IMR-90 (cell line): ENCODE results near the gene MUSTN1. TPM values are rescaled to one million over a fixed set of nuclear protein-coding genes. Genes with fewer than 3 reads are reported as not detected.

Experiments
- ATAC-seq: fragments of 200-7000 bp; cut with Tn5 transposase; 2 replicates; pipeline ENCODE4 v1.9.1; 2020; ENCODE audit warnings: low read depth, mild to moderate bottlenecking, moderate library complexity
- BruUV-seq: library from RNA; stranded (reverse); fragments of 400-500 nt; replicated peaks from 2 replicates; lab custom pipeline; 2021; lab: Mats Ljungman, UMichigan
- CTCF ChIA-PET: fragments of 300-600 bp; formaldehyde crosslinking; extraction: SDS; loops from one replicate; lab custom pipeline; 2021; ENCODE audit warnings: antibody characterized with exemption; lab: Yijun Ruan, JAX
- POLR2A ChIA-PET: fragments of 300-600 bp; sonication (Branson Sonifier 250); formaldehyde crosslinking; loops from one replicate; lab custom pipeline; 2022; ENCODE audit warnings: antibody characterized with exemption; ENCODE audit not compliant: unreplicated experiment; lab: Charles Lee
- DNase-seq: peaks from one replicate; pipeline ENCODE4 v3.0.0; 2013
- H2AFZ ChIP-seq: replicated peaks from 2 replicates; pipeline ENCODE3; 2013; ENCODE audit warnings: low read length, mild to moderate bottlenecking; ENCODE audit not compliant: poor library complexity
- H2AK5ac ChIP-seq: 2 replicates; pipeline ENCODE4 v1.6.1; 2013; ENCODE audit warnings: low read depth, low read length, inconsistent platforms
- H2AK9ac ChIP-seq: replicated peaks from 2 replicates; pipeline ENCODE3; 2013; ENCODE audit warnings: mild to moderate bottlenecking, low read depth, low read length, moderate library complexity; ENCODE audit not compliant: poor library complexity
- H2BK120ac ChIP-seq: 2 replicates; pipeline ENCODE4 v1.6.1; 2013; ENCODE audit warnings: low read depth, low read length, inconsistent platforms
- H2BK15ac ChIP-seq: 3 replicates; pipeline ENCODE4 v1.6.1; 2013; ENCODE audit warnings: low read depth, low read length, inconsistent platforms
- H2BK20ac ChIP-seq: 2 replicates; pipeline ENCODE4 v1.6.1; 2013; ENCODE audit warnings: low read depth, mild to moderate bottlenecking, inconsistent platforms, low read length, moderate library complexity
- H2BK5ac ChIP-seq: 2 replicates; pipeline ENCODE4 v1.6.1; 2013; ENCODE audit warnings: mild to moderate bottlenecking, low read depth, low read length, inconsistent platforms; ENCODE audit not compliant: poor library complexity, severe bottlenecking
- H3K14ac ChIP-seq: replicated peaks from 2 replicates; pipeline ENCODE4 v1.6.1; 2013; ENCODE audit warnings: low read depth, low read length, inconsistent platforms
- H3K18ac ChIP-seq: 2 replicates; pipeline ENCODE4 v1.6.1; 2013; ENCODE audit warnings: low read depth, low read length, control low read depth
- H3K23ac ChIP-seq: 2 replicates; pipeline ENCODE4 v1.6.1; 2013; ENCODE audit warnings: low read depth, low read length, inconsistent platforms
- H3K27ac ChIP-seq: 2 replicates; pipeline ENCODE4 v1.5.1; 2013; ENCODE audit warnings: mild to moderate bottlenecking, control low read depth, low read length; ENCODE audit not compliant: insufficient read depth
- H3K27me3 ChIP-seq: 2 replicates; pipeline ENCODE4 v1.6.1; 2013; ENCODE audit warnings: low read length; ENCODE audit not compliant: control insufficient read depth, insufficient read depth
- H3K36me3 ChIP-seq: 2 replicates; pipeline ENCODE4 v1.6.1; 2013; ENCODE audit warnings: low read length, mixed read lengths; ENCODE audit not compliant: control insufficient read depth, insufficient read depth
- H3K4ac ChIP-seq: 2 replicates; pipeline ENCODE4 v1.6.1; 2013; ENCODE audit warnings: low read depth, low read length, inconsistent platforms
- H3K4me1 ChIP-seq: 2 replicates; pipeline ENCODE4 v1.6.1; 2013; ENCODE audit warnings: low read length, mixed read lengths; ENCODE audit not compliant: control insufficient read depth, insufficient read depth
- H3K4me2 ChIP-seq: 2 replicates; pipeline ENCODE4 v1.6.1; 2013; ENCODE audit warnings: low read depth, mild to moderate bottlenecking, control low read depth, low read length, moderate library complexity
- H3K4me3 ChIP-seq: 2 replicates; pipeline ENCODE4 v1.5.1; 2013; ENCODE audit warnings: low read depth, mild to moderate bottlenecking, control low read depth, low read length, moderate library complexity; ENCODE audit not compliant: insufficient read depth
- H3K56ac ChIP-seq: 2 replicates; pipeline ENCODE4 v1.6.1; 2013; ENCODE audit warnings: low read length, inconsistent platforms; ENCODE audit not compliant: insufficient read depth; ENCODE audit errors: extremely low read depth
- H3K79me1 ChIP-seq, 2 experiments: 2 replicates each; pipeline ENCODE4 v1.6.1; 2013; ENCODE audit warnings: low read length in 2 of 2, inconsistent platforms in 1 of 2, low read depth in 1 of 2
- H3K9ac ChIP-seq: 2 replicates; pipeline ENCODE4 v1.6.1; 2013; ENCODE audit warnings: low read depth, low read length, control low read depth
- H3K9me1 ChIP-seq: 2 replicates; pipeline ENCODE4 v1.6.1; 2013; ENCODE audit warnings: low read length, inconsistent platforms; ENCODE audit not compliant: insufficient read depth
- H3K9me3 ChIP-seq: 2 replicates; pipeline ENCODE4 v1.6.1; 2013; ENCODE audit warnings: low read length; ENCODE audit not compliant: control insufficient read depth, insufficient read depth
- H4K20me1 ChIP-seq: 2 replicates; pipeline ENCODE4 v1.6.1; 2013; ENCODE audit warnings: low read length, inconsistent platforms; ENCODE audit not compliant: insufficient read depth
- H4K5ac ChIP-seq: 2 replicates; pipeline ENCODE4 v1.6.1; 2013; ENCODE audit warnings: mild to moderate bottlenecking, low read depth, low read length, control low read depth
- H4K8ac ChIP-seq, 2 experiments: 2 replicates each; pipeline ENCODE4 v1.6.1; 2013; ENCODE audit warnings: low read depth in 2 of 2, low read length in 2 of 2, control low read depth in 1 of 2, inconsistent platforms in 1 of 2
- H4K91ac ChIP-seq: 2 replicates; pipeline ENCODE4 v1.6.1; 2013; ENCODE audit warnings: low read depth, low read length, inconsistent platforms; ENCODE audit not compliant: insufficient read depth
- BHLHE40 ChIP-seq: fragments of 150-350 bp; IDR thresholded peaks from 2 replicates; pipeline ENCODE4 v1.6.1; 2016; ENCODE audit warnings: mild to moderate bottlenecking, low read depth, low read length
- CHD1 ChIP-seq: IDR thresholded peaks from 2 replicates; pipeline ENCODE4 v1.6.1; 2012; ENCODE audit warnings: low read depth, low read length, improper control_type of control experiment
- CTCF ChIP-seq: conservative IDR thresholded peaks from 2 replicates; pipeline ENCODE4 v1.5.1; 2012; ENCODE audit warnings: mild to moderate bottlenecking, low read depth, low read length, improper control_type of control experiment
- FOS ChIP-seq: fragments of 150-350 bp; IDR thresholded peaks from 2 replicates; pipeline ENCODE4 v1.6.1; 2016; ENCODE audit warnings: low read depth, low read length
- MAFK ChIP-seq: IDR thresholded peaks from 2 replicates; pipeline ENCODE4 v1.6.1; 2012; ENCODE audit warnings: low read depth, low read length, improper control_type of control experiment
- MAZ ChIP-seq: IDR thresholded peaks from 2 replicates; pipeline ENCODE4 v1.6.1; 2012; ENCODE audit warnings: low read depth, mild to moderate bottlenecking, low read length, improper control_type of control experiment, moderate library complexity, borderline replicate concordance
- MXI1 ChIP-seq: IDR thresholded peaks from 2 replicates; pipeline ENCODE4 v1.6.1; 2012; ENCODE audit warnings: low read depth, mild to moderate bottlenecking, low read length, moderate library complexity, borderline replicate concordance
- NFE2L2 ChIP-seq: fragments of 150-350 bp; IDR thresholded peaks from 2 replicates; pipeline ENCODE4 v1.6.1; 2016; ENCODE audit warnings: low read depth, mild to moderate bottlenecking, low read length
- POLR2A ChIP-seq: IDR thresholded peaks from 2 replicates; pipeline ENCODE4 v1.6.1; 2012; ENCODE audit warnings: mild to moderate bottlenecking, low read depth, low read length
- RAD21 ChIP-seq: IDR thresholded peaks from 2 replicates; pipeline ENCODE4 v1.6.1; 2012; ENCODE audit warnings: low read length, improper control_type of control experiment
- RCOR1 ChIP-seq: IDR thresholded peaks from 2 replicates; pipeline ENCODE4 v1.6.1; 2012; ENCODE audit warnings: mild to moderate bottlenecking, low read length, improper control_type of control experiment; ENCODE audit not compliant: insufficient replicate concordance
- RFX5 ChIP-seq: IDR thresholded peaks from 2 replicates; pipeline ENCODE4 v1.8.0; 2012; ENCODE audit warnings: low read depth, mild to moderate bottlenecking, low read length, moderate library complexity
- SMC3 ChIP-seq: fragments of 150-350 bp; IDR thresholded peaks from 2 replicates; pipeline ENCODE4 v1.6.1; 2016; ENCODE audit warnings: low read depth, mild to moderate bottlenecking, antibody characterized with exemption, low read length, moderate library complexity
- USF2 ChIP-seq: fragments of 150-350 bp; IDR thresholded peaks from 2 replicates; pipeline ENCODE4 v1.6.1; 2017; ENCODE audit warnings: mild to moderate bottlenecking, antibody characterized with exemption, low read length, low read depth
- WGBS, 2 experiments: methylation state at CpG; one replicate each; pipeline versions ENCODE4 v1.1.5 to v1.1.7; 2013; ENCODE audit warnings: missing lambda C conversion rate in 2 of 2; ENCODE audit not compliant: insufficient read length in 1 of 2; ENCODE audit errors: extremely low coverage in 2 of 2; 5-methylcytosine and 5-hydroxymethylcytosine counted together
- dilution Hi-C: fragments of 300-500 bp; cut with HindIII; formaldehyde crosslinking; loops from one replicate; pipeline ENCODE4 v1.14.3; 2018; ENCODE audit warnings: low sequenced_read_pairs; ENCODE audit not compliant: unreplicated experiment
- in situ Hi-C: fragments of 300-500 bp; cut with MboI; formaldehyde crosslinking; loops from 3 replicates; pipeline ENCODE4 v1.14.3; 2019; ENCODE audit warnings: low sequenced_read_pairs, inconsistent platforms, mixed read lengths
- intact Hi-C: fragments of 100-400 bp; cut with micrococcal nuclease; formaldehyde crosslinking; loops from 2 replicates; pipeline ENCODE4 v1.10.0; 2022
- polyA plus RNA-seq, 3 experiments: library from polyadenylated mRNA; depleted of rRNA; stranded (reverse); fragments of >200 nt; gene quantifications; 2 replicates each; pipeline ENCODE4 v1.2.3, GENCODE V29; 2012; ENCODE audit warnings: low replicate concordance in 1 of 3
- total RNA-seq: library from RNA; depleted of rRNA; stranded (reverse); fragments of >200 nt; gene quantifications from 2 replicates; pipeline ENCODE4 v1.2.3, GENCODE V29; 2012

MUSTN1 gene
- total and polyA plus RNA-seq, 2 of the 4 experiments (the other 2 are of a cell fraction): not detected

- Histone ChIP-seq H2BK120ac (no peak overlapping the region), H3K4me1 (peaks cover 19% of the 10 kb centered on the region), H4K20me1 (no peaks in the 10 kb centered on the region), H3K4ac (no peak overlapping the region), H4K8ac (no peak overlapping the region), H2BK5ac (no peak overlapping the region), H4K91ac (no peak overlapping the region), H2BK20ac (no peak overlapping the region), H3K79me1 (no peaks in the 10 kb centered on the region), H2BK15ac (no peak overlapping the region), H2AK9ac (no peak overlapping the region), H3K18ac (no peak overlapping the region), H3K56ac (no peak overlapping the region), H2AFZ (no peak overlapping the region), H3K27me3 (no peaks in the 10 kb centered on the region), H3K9me3 (no peaks in the 10 kb centered on the region), H3K14ac (no peak overlapping the region; the same call in 1 of the 2 replicates), H4K5ac (no peak overlapping the region), H2AK5ac (no peak overlapping the region), H3K27ac (no peak overlapping the region), H3K4me3 (no peak overlapping the region), H3K36me3 (peaks cover 8% of the 10 kb centered on the region; the same call in 1 of the 2 replicates), H3K4me2 (no peak overlapping the region), H3K23ac (no peak overlapping the region; the same call in 1 of the 2 replicates), H3K9ac (no peak overlapping the region), H3K9me1 (peaks cover 19% of the 10 kb centered on the region; the same call in 1 of the 2 replicates)
- DNase-seq (no peak), ATAC-seq (no peak)
- in situ Hi-C loops: no loop called here
- no TSS peak for BruUV-seq
- WGBS, 2 experiments: no CpG with 5 or more reads among the region's 8 CpGs
- dilution Hi-C loops: no loop called here
- TF ChIP-seq USF2 (no peak), BHLHE40 (no peak), RCOR1 (no peak), MXI1 (no peak), NFE2L2 (no peak), MAZ (no peak), POLR2A (no peak), CHD1 (no peak), RAD21 (no peak), MAFK (no peak), RFX5 (no peak), FOS (no peak), CTCF (no peak), SMC3 (no peak)
- CTCF ChIA-PET: interaction anchor here (1.2 kb wide), 1 partner anchor 12 kb away, joined by 3 read pairs; no protein-coding TSS in a partner anchor
- intact Hi-C loops: no loop called here
- POLR2A ChIA-PET: no interaction called here
These were observed 1.1 kb upstream of the MUSTN1 start for GRCh38 chr3:52835766-52836470.
